GM12878 (cell line): ENCODE results near the gene NRG2. TPM values are rescaled to one million over a fixed set of nuclear protein-coding genes. Genes with fewer than 3 reads are reported as not detected.
A peak's percentile ranks its signal among the peaks of the same experiment; 100 is the strongest.

ENCODE experiments used
- ATAC-seq: fragments of 200-7000 bp; cut with Tn5 transposase; 3 replicates; pipeline ENCODE4 v1.9.1; 2020; ENCODE audit warnings: mild to moderate bottlenecking, moderate library complexity
- BruUV-seq: library from RNA; stranded (reverse); fragments of 400-500 nt; replicated peaks from 2 replicates; lab custom pipeline; 2021; lab: Mats Ljungman, UMichigan
- CTCF ChIA-PET: fragments of 300-600 bp; sonication (Branson Sonifier 250); formaldehyde crosslinking; extraction: SDS; loops from one replicate; lab custom pipeline; 2021; ENCODE audit warnings: inconsistent platforms; lab: Yijun Ruan, JAX
- POLR2A ChIA-PET: fragments of 350-600 bp; formaldehyde crosslinking; extraction: SDS; loops from one replicate; lab custom pipeline; 2021; ENCODE audit warnings: inconsistent platforms; lab: Charles Lee
- RAD21 ChIA-PET: fragments of 300-600 bp; sonication (Branson Sonifier 250); formaldehyde crosslinking; loops from one replicate; lab custom pipeline; 2023; ENCODE audit warnings: antibody characterized with exemption; ENCODE audit not compliant: unreplicated experiment; lab: Charles Lee
- SMC1A ChIA-PET: fragments of 300-600 bp; sonication (Branson Sonifier 250); formaldehyde crosslinking; loops from one replicate; lab custom pipeline; 2023; ENCODE audit not compliant: unreplicated experiment, uncharacterized antibody; lab: Charles Lee
- DNase-seq: peaks from one replicate; pipeline ENCODE4 v3.0.0-alpha.2; 2011; ENCODE audit warnings: low read depth, low spot score
- FAIRE-seq: peaks from 3 replicates; lab custom pipeline; 2011; peaks lifted over from hg19 to GRCh38; lab: Jason Lieb, UNC
- H2AFZ ChIP-seq: 2 replicates; pipeline ENCODE4 v1.6.0; 2011; ENCODE audit warnings: low read depth, low read length, control low read depth; ENCODE audit not compliant: control insufficient read depth
- H3K27ac ChIP-seq: 2 replicates; pipeline ENCODE4 v1.5.1; 2011; ENCODE audit warnings: control low read depth; ENCODE audit not compliant: control insufficient read depth, insufficient read depth
- H3K27me3 ChIP-seq, 2 experiments: replicated peaks in 1 of 2; 2 replicates each; pipeline versions ENCODE4 v1.6.0 to v1.6.1; 2011; ENCODE audit warnings: low read length in 1 of 2; ENCODE audit not compliant: control insufficient read depth in 2 of 2, insufficient read depth in 2 of 2
- H3K36me3 ChIP-seq, 2 experiments: 2 replicates each; pipeline ENCODE4 v1.5.1; 2011; ENCODE audit warnings: low read length in 1 of 2; ENCODE audit not compliant: control insufficient read depth in 2 of 2, insufficient read depth in 2 of 2
- H3K4me1 ChIP-seq: 2 replicates; pipeline ENCODE4 v1.6.1; 2011; ENCODE audit warnings: mild to moderate bottlenecking, low read length, moderate library complexity, mixed read lengths; ENCODE audit not compliant: control insufficient read depth, insufficient read depth
- H3K4me2 ChIP-seq: 2 replicates; pipeline ENCODE4 v1.6.0; 2011; ENCODE audit warnings: control low read depth; ENCODE audit not compliant: control insufficient read depth, insufficient read depth
- H3K4me3 ChIP-seq: fragments of 200-600 bp; sonication (generic); 2 replicates; pipeline ENCODE4 v1.5.1; 2016
- H3K79me2 ChIP-seq: 2 replicates; pipeline ENCODE4 v1.6.0; 2011; ENCODE audit warnings: low read length; ENCODE audit not compliant: control insufficient read depth, insufficient read depth
- H3K9ac ChIP-seq: 2 replicates; pipeline ENCODE4 v1.8.0; 2011; ENCODE audit warnings: low read length, control low read depth, mixed read lengths; ENCODE audit not compliant: control insufficient read depth, insufficient read depth
- H3K9me3 ChIP-seq: replicated peaks from 3 replicates; pipeline ENCODE4 v1.5.1; 2011; ENCODE audit warnings: mild to moderate bottlenecking, low read length; ENCODE audit not compliant: control insufficient read depth, insufficient read depth
- H4K20me1 ChIP-seq: 2 replicates; pipeline ENCODE4 v1.6.0; 2011; ENCODE audit not compliant: control insufficient read depth, insufficient read depth
- BHLHE40 ChIP-seq, 2 experiments: fragments of 450-650 bp in 1 of 2; IDR thresholded peaks; 2 replicates each; pipeline ENCODE4 v1.6.1; 2011 to 2017; ENCODE audit warnings: low read depth in 2 of 2, borderline replicate concordance in 1 of 2, improper control_type of control experiment in 1 of 2, low read length in 1 of 2, mild to moderate bottlenecking in 1 of 2
- EP300 ChIP-seq, 2 experiments: fragments of 150-350 bp in 1 of 2; IDR thresholded peaks; 2 replicates each; pipeline ENCODE4 v1.6.1; 2011 to 2012; ENCODE audit warnings: low read depth in 2 of 2, low read length in 2 of 2, borderline replicate concordance in 1 of 2, improper control_type of control experiment in 1 of 2, inconsistent platforms in 1 of 2; ENCODE audit not compliant: control insufficient read depth in 1 of 2
- POU2F2 ChIP-seq: IDR thresholded peaks from 3 replicates; pipeline ENCODE4 v1.6.1; 2011; ENCODE audit warnings: low read depth, mild to moderate bottlenecking, low read length, borderline replicate concordance
- RUNX3 ChIP-seq: IDR thresholded peaks from 2 replicates; pipeline ENCODE4 v1.6.1; 2012; ENCODE audit warnings: low read length, inconsistent platforms
- TCF3 ChIP-seq: IDR thresholded peaks from 2 replicates; pipeline ENCODE4 v1.6.1; 2012; ENCODE audit warnings: low read depth, mild to moderate bottlenecking, low read length, borderline replicate concordance; ENCODE audit not compliant: insufficient read depth
- YBX1 ChIP-seq: fragments of 450-650 bp; IDR thresholded peaks from 2 replicates; pipeline ENCODE4 v1.6.1; 2016; ENCODE audit warnings: antibody characterized with exemption
- WGBS: methylation state at CpG from one replicate; pipeline ENCODE4 v1.1.6; 2016; ENCODE audit warnings: low lambda C conversion rate; ENCODE audit not compliant: insufficient replicate concordance, insufficient coverage; ENCODE audit errors: missing lambda C conversion rate; 5-methylcytosine and 5-hydroxymethylcytosine counted together
- in situ Hi-C: fragments of 300-500 bp; cut with MboI; formaldehyde crosslinking; loops from 9 replicates; pipeline ENCODE4 v1.14.3; 2018; ENCODE audit warnings: mixed read lengths
- intact Hi-C: fragments of 100-400 bp; cut with micrococcal nuclease; formaldehyde crosslinking; loops from one replicate; pipeline ENCODE4 v1.14.2; 2022; ENCODE audit not compliant: unreplicated experiment
- polyA plus RNA-seq, 11 experiments: library from polyadenylated mRNA; depleted of rRNA in 4 of 11; unstranded in 6 of 11; stranded (reverse) in 5 of 11; fragments of >200 nt; fragmentation: Nextera tagmentation in 4 of 11; fragmentation: Illumina TruSeq in 1 of 11; extraction: Ambion mirVana in 4 of 11; extraction: Trizol in 1 of 11; gene quantifications; 1 replicate in 1 of 11; 2 replicates in 10 of 11; pipeline versions ENCODE4 v1.2.1 to v1.2.3, GENCODE V29; 2011 to 2016; ENCODE audit warnings: inconsistent platforms in 2 of 11, missing spikeins in 2 of 11, low read depth in 1 of 11
- total RNA-seq, 4 experiments: library from RNA; depleted of rRNA in 3 of 4; stranded (reverse); fragments of >200 nt in 3 of 4; fragmentation: Illumina TruSeq in 1 of 4; extraction: Trizol in 1 of 4; gene quantifications; 2 replicates each; pipeline versions ENCODE4 v1.2.1 to v1.2.3, GENCODE V29; 2013 to 2021
- TF ChIP-seq, protein P1 (sequence below): fragments of 450-650 bp; IDR thresholded peaks from 2 replicates; pipeline ENCODE4 v1.6.1; 2016; ENCODE audit warnings: mild to moderate bottlenecking

The NRG2 gene
- total and polyA plus RNA-seq, 10 of the 15 experiments (the other 5 are each of a cell fraction or from before 2014, with no cell fraction given): 0.10 to 21.7 (median 9.6) TPM

GRCh38 chr5:140041492-140042392 lies 1.4 kb downstream of the NRG2 start (continued):
- TF ChIP-seq, protein P1, sequence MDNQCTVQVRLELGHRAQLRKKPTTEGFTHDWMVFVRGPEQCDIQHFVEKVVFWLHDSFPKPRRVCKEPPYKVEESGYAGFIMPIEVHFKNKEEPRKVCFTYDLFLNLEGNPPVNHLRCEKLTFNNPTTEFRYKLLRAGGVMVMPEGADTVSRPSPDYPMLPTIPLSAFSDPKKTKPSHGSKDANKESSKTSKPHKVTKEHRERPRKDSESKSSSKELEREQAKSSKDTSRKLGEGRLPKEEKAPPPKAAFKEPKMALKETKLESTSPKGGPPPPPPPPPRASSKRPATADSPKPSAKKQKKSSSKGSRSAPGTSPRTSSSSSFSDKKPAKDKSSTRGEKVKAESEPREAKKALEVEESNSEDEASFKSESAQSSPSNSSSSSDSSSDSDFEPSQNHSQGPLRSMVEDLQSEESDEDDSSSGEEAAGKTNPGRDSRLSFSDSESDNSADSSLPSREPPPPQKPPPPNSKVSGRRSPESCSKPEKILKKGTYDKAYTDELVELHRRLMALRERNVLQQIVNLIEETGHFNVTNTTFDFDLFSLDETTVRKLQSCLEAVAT: 0 out of 2 replicates have a peak, but pooled peaks have one; percentile 27
- TF ChIP-seq POU2F2 (0 out of 3 replicates have a peak, but pooled peaks have one; percentile 9), YBX1 (no peak), EP300 (IDR thresholded peaks at IDR 0.05; ENCODE audit: borderline replicate concordance in 1 of 2, control insufficient read depth in 1 of 2, low read depth in 2 of 2, low read length in 2 of 2) (no peak)

GRCh38 chr5:140041099-140041491 lies 2.0 kb downstream of the NRG2 start:
- DNase-seq (no peak), ATAC-seq (no peak), FAIRE-seq (no peak)
- Histone ChIP-seq H3K4me1 (peaks cover 13% of the 10 kb centered on the region), H3K9ac (peak overlapping the region; percentile 56), H3K27me3 (no peaks in the 10 kb centered on the region), H3K4me3 (peak overlapping the region; percentile 89), H3K36me3 (no peaks in the 10 kb centered on the region), H3K27ac (peak overlapping the region; percentile 43), H2AFZ (peak overlapping the region; percentile 61), H3K9me3 (no peaks in the 10 kb centered on the region), H3K4me2 (peak overlapping the region; percentile 70)
- BruUV-seq: TSS peak; percentile 40
- POLR2A ChIA-PET: interaction anchor here (0.5 to 2.0 kb wide), 22 partner anchors 9 to 634 kb away, joined by 3 to 21 read pairs (median 3); no protein-coding TSS in a partner anchor
- RAD21 ChIA-PET: interaction anchor here (0.6 to 14.1 kb wide), 22 partner anchors 8 to 294 kb away, joined by 3 to 204 read pairs (median 5); partner anchors contain the start of gene PURA
- intact Hi-C loops: loop anchor here (5.0 to 10.0 kb wide), 3 partner anchors 66 to 256 kb away; no protein-coding TSS in a partner anchor
- WGBS: 45% methylated on average over 4 of the region's 4 CpGs
- CTCF ChIA-PET: interaction anchor here (0.9 to 9.1 kb wide), 14 partner anchors 9 to 255 kb away, joined by 3 to 123 read pairs (median 5); no protein-coding TSS in a partner anchor
- no peak for TF ChIP-seq TCF3
- TF ChIP-seq RUNX3: peak; percentile 62
- peak; percentile 76 to 77 for TF ChIP-seq BHLHE40 (IDR thresholded peaks at IDR 0.05; ENCODE audit: borderline replicate concordance in 1 of 2, low read depth in 2 of 2, low read length in 1 of 2)
- TF ChIP-seq, all 136 proteins: peak for 2
- in situ Hi-C loops: loop anchor here (25.0 kb wide), 1 partner anchor 1571 kb away; the partner anchor contains the start of gene DIAPH1
- SMC1A ChIA-PET: interaction anchor here (0.7 to 19.1 kb wide), 18 partner anchors 9 to 254 kb away, joined by 3 to 394 read pairs (median 4); partner anchors contain the start of gene PURA
- H3K79me2 ChIP-seq: peaks cover 68% of the 10 kb centered on the region
- H4K20me1 ChIP-seq: no peaks in the 10 kb centered on the region
